CD4-positive, alpha-beta T cell treated with Interleukin-12 subunit alpha and Interleukin-12 subunit beta, for 1 hour (primary cell): ENCODE measurements around the gene MKKS.
"Not testable (repeated sequence)": the region's sequence is repeated elsewhere in the genome, so short reads cannot be mapped to it uniquely, and the experiment has no call there.

ENCODE experiments used
- DNase-seq: peaks from one replicate; pipeline ENCODE4 v3.0.0-alpha.2; 2020

The MKKS gene

GRCh38 chr20:10411673-10412072 lies 22.3 kb downstream of the MKKS start:
- no peak for DNase-seq

GRCh38 chr20:10408108-10408813 lies 25.8 kb downstream of the MKKS start:
- DNase-seq, result no peak

DNA sequence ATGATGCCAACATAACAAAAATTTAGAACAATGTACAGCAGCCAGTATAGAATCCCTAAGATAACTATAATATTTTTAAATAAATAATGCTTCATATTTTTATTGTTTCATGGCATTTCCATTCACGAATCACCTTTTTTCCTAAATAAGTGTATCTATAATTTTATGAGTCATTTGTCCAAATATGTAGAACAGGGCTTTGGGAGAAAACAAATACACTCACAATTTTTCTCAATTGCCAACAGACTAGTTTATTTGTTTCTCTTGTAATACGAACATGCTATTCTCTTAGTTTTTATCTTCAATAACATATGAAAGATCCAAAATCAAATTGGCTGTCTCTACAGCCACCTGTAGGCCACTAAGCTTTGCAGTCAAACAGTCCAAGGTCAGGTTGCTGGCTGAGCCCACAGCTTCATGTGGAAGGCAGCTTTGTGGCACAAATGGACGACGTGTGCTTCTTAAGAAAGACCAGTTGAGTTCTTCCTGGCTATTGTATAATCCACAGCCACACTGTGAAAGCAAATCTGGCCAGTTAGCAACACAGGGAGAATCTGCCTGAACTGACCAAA lies 29.0 kb downstream of the MKKS start:
- no peak for DNase-seq

- no peak for DNase-seq
Observed at GRCh38 chr20:10404023-10404628, 29.9 kb downstream of the MKKS start.

GRCh38 chr20:10402938-10403608 lies 30.9 kb downstream of the MKKS start:
- DNase-seq, result no peak

- no peak for DNase-seq
Observed at GRCh38 chr20:10398834-10399369, 35.1 kb downstream of the MKKS start.

GRCh38 chr20:10394752-10395151 lies 39.3 kb downstream of the MKKS start:
- DNase-seq, result not testable (repeated sequence)

DNA sequence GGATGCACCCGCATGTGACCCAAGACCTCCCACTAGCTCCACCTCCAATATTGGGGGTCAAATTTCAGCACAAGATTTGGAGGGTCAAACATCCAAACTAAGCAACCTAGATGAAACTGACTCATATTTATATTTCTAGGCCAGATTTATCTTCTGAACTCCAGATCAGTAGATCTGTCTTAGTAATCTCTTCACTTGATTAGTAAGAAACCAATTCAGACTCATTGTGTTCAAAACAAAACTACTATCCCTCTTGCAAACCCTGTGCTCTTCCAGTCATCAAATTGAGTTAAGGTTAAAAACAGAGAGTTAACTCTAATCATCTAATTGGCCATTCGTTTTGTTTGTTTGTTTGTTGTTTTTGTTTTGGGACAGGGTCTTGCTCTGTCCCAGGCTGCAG lies 43.3 kb downstream of the MKKS start:
- DNase-seq, result no peak

DNA sequence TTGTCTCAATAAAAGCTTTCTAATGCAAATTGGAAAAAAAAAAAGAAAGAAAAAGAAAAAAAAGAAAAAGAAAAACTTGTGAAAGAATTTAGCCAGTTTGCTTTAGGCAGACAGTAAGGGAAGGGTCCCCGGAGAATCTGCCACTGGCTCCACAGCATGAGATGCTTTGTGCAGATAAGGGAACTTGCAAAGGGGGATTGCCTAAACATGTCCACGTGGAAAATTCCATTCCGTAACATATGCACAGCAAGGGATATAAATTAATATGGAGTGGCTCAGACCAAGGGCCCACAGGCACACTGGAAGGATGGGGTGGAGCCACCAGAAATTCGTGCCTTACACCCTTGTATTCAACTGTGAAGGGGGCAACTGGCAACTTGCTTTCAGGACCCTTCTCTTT lies 45.4 kb downstream of the MKKS start:
- no peak for DNase-seq

DNA sequence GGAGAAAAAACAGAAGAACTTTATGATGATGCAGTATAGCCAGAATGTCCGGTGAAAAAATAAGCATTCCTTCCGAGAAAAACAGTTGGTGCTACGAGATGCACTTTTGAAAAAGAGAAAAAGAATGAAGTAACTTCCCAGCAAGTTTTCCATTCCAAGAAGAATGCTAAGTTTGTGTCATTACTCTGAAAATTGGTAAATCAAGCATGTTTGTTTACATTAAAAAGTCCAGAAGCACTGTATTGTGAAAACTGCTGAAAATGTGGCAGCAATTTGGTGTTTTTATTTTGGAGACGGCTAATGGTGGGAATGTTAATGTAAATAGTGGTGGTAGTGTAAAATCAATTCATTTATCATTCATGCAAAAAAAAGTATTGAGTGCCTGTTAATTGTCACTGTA lies 46.3 kb downstream of the MKKS start:
- no peak for DNase-seq

DNA sequence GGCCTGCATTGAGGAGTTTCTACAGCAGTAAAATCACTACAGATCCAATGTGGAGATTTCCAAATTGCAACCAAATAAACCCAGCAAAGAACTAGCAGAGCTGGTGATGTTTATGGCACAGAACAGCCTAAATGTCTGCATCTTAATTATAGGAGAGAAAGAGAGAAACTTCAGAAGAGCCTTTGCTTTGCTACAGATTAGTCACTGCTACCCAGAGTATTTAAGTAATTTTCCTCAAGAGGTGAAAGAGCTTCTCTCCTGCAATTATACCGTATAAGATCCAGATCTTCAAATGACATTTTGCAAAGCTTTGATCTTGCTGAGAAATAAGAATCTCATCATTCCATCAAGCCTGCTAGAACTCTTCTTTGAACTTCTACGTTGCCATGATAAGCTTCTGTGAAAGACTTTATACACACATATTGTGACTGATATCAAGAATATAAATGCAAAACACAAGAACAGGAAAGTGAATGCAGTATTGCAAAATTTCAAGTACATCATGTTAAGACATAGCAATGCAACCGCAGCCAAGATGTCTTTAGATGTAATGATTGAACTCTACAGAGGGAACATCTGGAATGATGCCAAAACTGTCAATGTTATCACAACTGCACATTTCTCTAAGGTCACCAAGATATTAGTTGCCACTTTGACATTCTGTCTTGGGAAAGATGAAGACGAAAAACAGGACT lies 48.0 kb downstream of the MKKS start:
- DNase-seq, result no peak

DNA sequence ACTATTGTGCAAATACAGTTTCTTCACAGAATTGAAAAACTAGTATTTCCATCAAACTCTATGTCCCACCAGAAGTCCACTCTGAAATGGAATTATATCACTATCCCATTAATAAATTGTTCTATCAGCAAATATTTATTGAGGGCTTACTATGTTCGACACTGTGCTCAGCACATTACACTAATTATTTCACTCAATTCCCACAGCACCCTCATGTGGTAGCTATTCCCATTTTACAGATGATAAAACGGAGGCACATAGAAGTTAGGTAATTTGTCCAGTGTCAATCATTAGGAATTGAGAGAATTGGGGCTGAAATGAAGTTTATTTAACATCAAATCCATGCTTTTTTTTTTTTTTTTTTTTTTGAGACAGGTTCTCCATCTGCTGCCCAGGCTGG lies 52.5 kb downstream of the MKKS start:
- peak; percentile 2 for DNase-seq

- no peak for DNase-seq
Observed at GRCh38 chr20:10379761-10380160, 54.3 kb downstream of the MKKS start.

GRCh38 chr20:10376270-10377075 lies 57.5 kb downstream of the MKKS start:
- DNase-seq, result no peak

GRCh38 chr20:10375191-10375590 lies 58.8 kb downstream of the MKKS start:
- no peak for DNase-seq

- no peak for DNase-seq
Observed at GRCh38 chr20:10374036-10374435, 60.0 kb downstream of the MKKS start.

DNA sequence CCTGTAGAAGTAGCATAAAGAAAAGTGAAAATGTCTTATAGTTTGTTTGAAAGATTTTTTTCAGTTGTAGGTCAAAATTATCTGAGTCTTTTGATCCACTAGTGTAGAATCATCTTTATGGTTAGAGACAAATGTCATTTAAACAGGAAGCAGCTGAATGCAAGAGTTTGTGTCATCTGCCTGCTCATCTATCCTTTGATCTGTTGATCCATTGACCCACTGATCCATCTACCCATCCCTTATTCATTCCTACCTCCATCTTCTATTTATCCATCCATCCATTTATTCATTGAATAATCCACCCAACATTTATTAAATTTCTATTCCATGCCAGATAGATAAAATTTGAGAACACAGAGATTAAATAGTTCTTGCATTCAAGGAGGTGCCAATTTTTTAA lies 62.6 kb downstream of the MKKS start:
- DNase-seq, result no peak

DNA sequence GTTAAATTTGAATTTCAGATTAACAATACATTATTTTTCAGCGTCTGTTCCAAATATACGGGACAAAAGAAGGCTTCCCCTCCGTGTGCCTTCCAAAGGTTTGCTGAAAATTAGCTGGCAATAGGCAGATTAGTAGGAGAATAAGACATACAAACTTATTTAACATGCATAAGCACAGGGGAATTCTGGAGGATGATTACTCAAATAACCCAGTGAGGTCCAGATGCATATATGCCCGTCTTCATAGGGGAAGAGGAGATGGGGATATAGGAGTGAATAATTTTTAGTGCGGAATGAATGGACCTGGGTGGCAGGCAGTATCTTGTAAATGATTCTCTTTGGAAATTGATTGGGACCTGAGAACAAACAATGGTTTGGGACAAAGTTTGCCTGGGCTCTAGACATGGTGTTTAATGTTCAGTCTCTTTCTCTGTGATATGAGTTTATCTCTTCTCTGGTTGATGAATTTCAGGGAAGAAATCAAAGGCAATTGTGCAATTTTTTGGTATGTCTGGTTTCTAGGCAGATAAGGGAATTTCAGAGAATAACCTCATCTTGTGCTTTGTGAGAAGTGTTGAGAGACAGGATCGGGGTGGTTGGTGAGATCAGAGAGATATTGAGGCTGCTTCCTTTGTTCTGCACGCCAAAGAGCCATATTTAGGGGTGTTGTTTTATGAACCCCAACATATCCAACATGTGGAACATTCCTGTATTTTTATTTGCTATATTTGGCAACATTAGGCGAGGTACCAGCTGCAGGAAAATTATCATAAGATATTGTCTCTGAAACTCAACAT lies 63.7 kb downstream of the MKKS start:
- DNase-seq, result no peak

DNA sequence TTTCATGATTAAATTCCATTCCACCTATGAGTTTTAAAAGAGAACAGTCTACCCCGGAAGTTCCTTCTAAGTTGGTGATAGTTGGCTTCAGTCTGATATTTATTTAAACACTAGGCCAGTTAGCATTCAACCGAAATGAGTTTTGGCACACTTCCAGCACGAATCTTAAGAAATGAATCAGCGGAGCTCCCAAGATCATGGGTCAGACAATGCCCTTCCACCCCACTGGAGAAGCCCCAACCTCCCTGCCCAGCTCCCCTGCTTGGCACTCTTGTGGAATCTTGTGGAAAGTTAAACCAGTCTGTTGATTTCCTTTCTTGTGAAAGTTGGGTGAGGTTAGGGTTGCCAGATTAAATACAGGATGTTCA lies 64.3 kb downstream of the MKKS start:
- no peak for DNase-seq

- DNase-seq, result no peak
Observed at GRCh38 chr20:10368702-10369041, 65.3 kb downstream of the MKKS start.

DNA sequence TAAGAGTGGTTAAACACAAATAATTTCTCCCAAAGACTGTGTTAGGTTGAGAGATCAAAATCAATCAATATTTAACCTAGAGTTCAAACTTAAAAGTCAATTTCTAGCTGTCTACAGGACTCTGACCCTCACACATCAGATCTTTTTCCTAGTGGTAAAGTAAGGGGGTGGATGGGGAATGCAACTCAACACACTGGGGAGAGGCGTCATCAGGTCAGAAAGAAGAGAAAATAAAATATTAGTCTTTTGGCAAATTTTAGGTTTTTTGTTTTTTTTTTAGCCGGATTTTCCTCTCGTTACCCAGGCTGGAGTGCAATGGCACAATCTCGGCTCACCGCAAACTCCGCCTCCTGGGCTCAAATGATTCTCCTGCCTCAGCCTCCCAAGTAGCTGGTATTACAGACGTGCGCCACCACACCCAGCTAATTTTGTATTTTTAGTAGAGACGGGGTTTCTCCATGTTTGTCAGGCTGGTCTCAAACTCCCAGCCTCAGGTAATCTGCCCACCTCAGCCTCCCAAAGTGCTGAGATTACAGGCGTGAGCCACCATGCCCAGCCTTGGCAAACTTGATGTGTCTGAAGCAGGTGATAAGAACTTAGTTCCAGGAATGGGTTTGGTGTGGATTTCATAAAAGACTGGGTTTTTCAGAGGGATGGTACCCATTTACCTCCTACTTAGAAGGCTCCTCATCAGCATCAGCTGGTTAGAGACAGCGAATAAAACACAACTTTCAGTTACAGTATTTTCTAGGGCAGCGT lies 65.9 kb downstream of the MKKS start:
- DNase-seq, result no peak
